GM12864 (cell line): ENCODE measurements around the gene FHOD3.

Experiments
- DNase-seq: peaks from one replicate; pipeline ENCODE4 v3.0.0-alpha.2; 2011; ENCODE audit warnings: low read depth
- H3K4me3 ChIP-seq: 2 replicates; pipeline ENCODE4 v1.5.1; 2011; ENCODE audit warnings: mild to moderate bottlenecking, low read depth, low read length, control low read depth
- TF ChIP-seq, protein P1 (sequence below): IDR thresholded peaks from 2 replicates; pipeline ENCODE4 v1.5.1; 2011; ENCODE audit warnings: low read depth, mild to moderate bottlenecking, moderate library complexity, low read length, control low read depth, inconsistent platforms; ENCODE audit errors: missing control alignments

Gene FHOD3

DNA sequence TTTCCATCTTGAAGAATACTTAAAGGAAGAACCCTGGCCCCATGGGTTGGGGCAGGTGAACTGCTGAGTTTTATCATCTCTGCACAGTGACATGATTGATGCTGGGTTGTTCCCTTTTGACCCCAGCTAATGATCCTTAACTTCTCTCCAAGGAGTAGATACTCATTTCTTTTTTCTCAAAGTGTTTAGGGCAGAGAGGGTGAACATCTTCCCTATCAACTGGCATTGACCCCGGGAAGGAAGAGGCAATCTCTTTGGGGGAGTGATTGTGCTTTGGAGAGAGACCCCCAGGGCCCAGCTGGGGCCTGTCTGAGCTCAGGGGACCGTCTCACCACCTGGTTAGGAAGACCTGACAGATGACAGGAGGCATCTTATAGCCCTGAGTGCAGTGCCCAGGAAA, 190.6 kb downstream of the FHOD3 start:
- no peak for DNase-seq
- TF ChIP-seq, protein P1, sequence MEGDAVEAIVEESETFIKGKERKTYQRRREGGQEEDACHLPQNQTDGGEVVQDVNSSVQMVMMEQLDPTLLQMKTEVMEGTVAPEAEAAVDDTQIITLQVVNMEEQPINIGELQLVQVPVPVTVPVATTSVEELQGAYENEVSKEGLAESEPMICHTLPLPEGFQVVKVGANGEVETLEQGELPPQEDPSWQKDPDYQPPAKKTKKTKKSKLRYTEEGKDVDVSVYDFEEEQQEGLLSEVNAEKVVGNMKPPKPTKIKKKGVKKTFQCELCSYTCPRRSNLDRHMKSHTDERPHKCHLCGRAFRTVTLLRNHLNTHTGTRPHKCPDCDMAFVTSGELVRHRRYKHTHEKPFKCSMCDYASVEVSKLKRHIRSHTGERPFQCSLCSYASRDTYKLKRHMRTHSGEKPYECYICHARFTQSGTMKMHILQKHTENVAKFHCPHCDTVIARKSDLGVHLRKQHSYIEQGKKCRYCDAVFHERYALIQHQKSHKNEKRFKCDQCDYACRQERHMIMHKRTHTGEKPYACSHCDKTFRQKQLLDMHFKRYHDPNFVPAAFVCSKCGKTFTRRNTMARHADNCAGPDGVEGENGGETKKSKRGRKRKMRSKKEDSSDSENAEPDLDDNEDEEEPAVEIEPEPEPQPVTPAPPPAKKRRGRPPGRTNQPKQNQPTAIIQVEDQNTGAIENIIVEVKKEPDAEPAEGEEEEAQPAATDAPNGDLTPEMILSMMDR = no peak

DNA sequence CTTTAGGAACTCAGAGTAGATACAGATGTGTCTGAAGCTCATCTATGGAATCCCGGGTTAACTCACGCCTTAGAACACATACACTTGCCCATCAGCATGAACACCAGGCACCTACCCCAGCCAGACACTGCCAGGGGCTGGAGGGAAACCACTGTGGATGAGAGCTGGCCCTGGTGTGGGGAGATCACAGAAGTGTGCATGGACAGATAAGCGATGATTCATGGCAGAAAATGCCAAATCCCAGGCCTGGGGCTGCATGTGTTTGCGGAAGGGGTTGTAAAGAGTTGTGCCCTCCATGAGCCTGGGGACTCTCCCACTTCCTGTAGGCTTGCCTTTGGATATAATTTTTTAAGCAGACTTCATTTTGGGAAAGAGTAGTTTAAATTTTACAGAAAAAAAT, 193.4 kb downstream of the FHOD3 start:
- DNase-seq = no peak
- no peak overlapping the region for H3K4me3 ChIP-seq
- TF ChIP-seq, protein P1 = no peak

More for the DNA sequence above, 190.6 kb downstream of the FHOD3 start:
- no peak overlapping the region for H3K4me3 ChIP-seq

DNA sequence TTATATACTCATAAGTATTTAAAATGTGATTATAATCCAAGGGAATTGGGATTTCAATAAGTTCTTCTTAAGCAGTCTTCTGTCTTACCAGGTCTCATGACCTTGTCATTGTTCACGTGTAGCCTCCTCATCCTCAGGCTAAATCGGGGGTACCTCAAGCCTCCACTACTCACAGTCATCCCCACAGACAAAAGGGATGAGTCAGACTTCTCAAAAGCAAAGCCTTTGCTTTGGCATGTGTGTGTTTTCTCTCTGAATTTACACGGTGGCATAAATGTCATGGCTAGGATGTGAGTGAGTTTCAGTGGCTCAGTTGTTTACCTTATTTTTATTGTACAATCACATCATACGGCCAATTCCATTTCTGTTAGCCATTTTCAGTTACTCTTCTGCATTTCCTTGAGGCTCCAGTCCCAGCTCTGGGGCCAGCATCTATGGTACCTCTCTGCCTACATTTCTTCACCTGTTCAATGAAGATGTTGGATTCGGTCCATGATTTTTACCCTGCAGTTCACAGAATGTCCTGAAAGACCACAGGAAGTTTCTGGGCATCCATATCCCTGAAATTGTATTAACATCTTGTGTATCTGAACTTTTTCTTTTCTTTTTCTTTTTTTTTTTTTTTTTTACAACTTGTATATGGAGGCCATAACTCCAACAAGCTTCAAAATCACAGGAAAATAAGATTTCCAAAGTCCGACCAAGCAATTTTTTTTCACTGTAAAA, 195.3 kb downstream of the FHOD3 start:
- TF ChIP-seq, protein P1 = no peak
- H3K4me3 ChIP-seq = no peak overlapping the region
- no peak for DNase-seq

DNA sequence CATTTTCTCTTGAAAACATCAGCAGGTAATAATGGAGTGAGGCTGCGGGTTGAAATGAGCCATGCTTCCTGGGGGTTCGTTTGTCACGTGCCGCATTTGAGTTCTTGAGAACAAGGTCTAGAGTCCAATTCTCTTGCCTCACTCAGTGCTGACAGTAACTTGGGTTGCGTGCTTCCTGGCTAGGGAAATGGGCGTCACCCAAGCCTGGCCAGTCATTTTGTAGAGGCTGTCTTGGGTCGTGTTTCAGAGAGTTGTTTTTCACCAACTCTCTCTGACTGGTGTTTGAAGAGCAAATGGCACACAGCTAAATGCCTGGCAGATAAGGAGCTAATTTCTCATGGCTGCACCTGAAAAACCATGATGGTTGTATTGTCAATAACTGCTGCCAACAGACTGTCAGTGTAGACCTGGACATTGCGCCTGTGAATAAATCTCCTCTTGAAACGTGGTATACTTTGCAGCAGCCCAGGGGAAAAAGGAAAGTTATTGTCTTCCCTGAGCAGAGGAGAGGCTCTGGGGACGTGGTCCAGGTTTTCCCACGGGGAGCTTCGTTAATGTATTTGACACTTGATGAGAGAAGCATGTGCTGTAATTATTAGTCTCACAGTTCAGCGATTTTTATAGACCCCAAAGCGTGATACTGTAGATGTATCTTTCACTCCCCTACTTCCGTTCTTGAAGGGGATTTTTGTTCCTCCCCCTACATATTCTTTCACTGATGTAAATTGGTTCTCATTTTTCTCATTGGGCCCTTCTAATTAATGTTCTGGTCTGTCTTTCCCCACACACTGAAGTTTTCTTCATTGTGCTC, 196.0 kb downstream of the FHOD3 start:
- no peak overlapping the region for H3K4me3 ChIP-seq
- no peak for DNase-seq
- TF ChIP-seq, protein P1 = no peak

DNA sequence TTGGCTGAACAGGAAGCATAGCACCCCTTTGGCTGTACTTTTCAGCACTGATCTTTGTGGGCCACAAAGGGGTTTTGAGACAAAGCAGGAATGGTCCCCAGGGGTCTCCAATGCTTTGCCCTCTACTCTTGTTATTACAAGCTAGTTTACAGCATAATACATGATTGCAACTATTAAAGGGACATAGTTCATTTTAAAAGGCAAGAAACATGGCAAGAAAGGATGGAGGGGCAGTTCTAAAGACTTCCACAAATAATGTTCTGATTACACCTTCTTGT, 196.6 kb downstream of the FHOD3 start:
- DNase-seq = no peak
- H3K4me3 ChIP-seq = no peak overlapping the region
- TF ChIP-seq, protein P1 = no peak

DNA sequence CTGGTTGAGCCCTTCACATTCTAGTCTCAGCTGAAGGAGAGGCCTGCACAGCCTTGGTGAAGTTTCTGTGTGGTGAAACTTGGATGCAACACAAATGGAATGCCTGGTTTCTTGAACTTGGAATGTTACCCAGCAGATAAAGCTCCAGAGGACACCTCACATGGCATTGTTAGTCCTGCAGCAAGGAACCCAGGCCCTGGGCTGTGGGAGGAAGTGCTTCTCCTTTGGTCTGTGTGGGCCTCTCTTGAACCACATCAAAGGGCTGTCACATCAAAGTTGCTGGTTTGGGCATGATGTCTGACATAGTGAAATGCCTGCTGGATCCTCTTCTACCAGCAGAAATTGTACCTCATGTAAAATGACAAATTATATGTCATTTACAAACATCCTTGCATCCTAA, 198.5 kb downstream of the FHOD3 start:
- no peak for DNase-seq
- TF ChIP-seq, protein P1 = no peak
- no peak overlapping the region for H3K4me3 ChIP-seq
